GM12801 (cell line): Measurements from ENCODE around the gene ANKMY1.

Experiments used
- TF ChIP-seq, protein P1 (sequence below): IDR thresholded peaks from one replicate; pipeline ENCODE4 v1.5.1; 2011; ENCODE audit warnings: control low read depth; ENCODE audit not compliant: insufficient read length; ENCODE audit errors: extremely low read depth

The ANKMY1 gene

DNA sequence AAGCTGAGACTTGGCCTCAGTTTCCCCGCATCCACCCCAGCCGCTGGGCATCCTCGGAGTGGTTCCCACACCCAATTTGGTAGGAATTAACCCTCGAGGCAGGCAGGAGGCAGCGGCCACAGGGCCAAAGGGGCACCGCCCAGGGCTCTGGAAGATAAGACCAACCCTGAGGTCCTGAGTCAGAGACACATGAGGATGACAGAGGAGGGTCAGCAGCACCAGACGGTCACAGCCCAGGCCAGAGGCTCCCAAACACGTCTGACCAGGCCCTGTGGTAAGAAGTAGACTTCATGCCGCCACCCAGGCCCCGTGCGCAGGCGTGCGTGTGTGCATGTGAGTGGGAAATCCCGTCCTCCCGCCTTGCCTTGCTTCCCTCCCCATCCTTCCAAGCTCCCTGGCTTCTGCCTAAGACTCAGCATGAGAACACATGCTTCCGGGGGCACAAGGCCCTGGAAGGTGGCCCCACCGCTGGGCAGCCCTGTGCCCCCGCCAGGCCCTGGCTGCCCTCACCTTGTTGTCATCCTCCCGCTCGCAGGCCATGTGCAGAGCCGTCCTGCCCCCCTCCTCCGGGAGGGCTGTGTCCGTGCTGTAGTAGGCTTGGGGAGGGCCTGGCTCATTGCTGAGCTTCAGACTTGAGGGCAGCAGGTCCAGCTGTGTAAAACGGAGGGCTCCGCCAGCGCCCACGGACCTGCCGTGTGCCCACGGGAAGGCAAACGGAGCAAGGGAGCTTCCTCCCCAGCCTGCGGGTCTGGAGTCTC is 46.3 kb downstream of the ANKMY1 start:
- TF ChIP-seq, protein P1, sequence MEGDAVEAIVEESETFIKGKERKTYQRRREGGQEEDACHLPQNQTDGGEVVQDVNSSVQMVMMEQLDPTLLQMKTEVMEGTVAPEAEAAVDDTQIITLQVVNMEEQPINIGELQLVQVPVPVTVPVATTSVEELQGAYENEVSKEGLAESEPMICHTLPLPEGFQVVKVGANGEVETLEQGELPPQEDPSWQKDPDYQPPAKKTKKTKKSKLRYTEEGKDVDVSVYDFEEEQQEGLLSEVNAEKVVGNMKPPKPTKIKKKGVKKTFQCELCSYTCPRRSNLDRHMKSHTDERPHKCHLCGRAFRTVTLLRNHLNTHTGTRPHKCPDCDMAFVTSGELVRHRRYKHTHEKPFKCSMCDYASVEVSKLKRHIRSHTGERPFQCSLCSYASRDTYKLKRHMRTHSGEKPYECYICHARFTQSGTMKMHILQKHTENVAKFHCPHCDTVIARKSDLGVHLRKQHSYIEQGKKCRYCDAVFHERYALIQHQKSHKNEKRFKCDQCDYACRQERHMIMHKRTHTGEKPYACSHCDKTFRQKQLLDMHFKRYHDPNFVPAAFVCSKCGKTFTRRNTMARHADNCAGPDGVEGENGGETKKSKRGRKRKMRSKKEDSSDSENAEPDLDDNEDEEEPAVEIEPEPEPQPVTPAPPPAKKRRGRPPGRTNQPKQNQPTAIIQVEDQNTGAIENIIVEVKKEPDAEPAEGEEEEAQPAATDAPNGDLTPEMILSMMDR = no peak

DNA sequence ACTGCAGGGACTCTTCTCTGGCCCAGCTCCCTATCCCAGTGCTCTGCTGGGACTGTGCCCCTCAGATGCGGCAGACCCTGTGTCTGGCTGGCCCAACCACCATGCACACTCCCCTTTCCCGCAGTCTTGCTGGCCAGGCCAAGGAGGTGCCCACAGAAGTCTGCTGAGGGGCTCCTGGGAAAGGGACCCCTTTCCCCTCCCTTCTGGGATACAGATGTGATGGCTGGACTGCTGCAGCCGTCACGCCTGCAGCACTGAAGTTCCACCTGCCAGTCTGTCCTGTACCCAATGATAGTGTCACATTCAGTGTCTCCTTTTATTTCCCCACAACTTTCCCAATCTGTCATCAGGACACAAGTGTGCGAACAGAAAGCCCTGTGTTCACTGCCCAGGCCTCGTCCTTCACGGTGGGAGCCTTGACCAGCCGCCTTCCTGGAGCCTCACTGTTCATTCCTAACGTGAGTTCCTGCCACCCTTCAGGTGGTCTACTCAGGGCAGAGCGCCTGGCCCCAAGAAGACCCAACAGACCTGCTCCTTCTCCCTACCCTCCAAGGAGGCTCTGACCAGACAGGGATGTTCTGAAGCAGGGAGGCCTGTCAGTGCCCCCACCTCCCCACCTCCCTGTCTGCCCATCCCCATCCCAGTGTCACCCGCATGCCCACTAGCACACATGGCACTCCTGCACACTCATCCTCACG is 47.1 kb downstream of the ANKMY1 start:
- TF ChIP-seq, protein P1 = no peak

DNA sequence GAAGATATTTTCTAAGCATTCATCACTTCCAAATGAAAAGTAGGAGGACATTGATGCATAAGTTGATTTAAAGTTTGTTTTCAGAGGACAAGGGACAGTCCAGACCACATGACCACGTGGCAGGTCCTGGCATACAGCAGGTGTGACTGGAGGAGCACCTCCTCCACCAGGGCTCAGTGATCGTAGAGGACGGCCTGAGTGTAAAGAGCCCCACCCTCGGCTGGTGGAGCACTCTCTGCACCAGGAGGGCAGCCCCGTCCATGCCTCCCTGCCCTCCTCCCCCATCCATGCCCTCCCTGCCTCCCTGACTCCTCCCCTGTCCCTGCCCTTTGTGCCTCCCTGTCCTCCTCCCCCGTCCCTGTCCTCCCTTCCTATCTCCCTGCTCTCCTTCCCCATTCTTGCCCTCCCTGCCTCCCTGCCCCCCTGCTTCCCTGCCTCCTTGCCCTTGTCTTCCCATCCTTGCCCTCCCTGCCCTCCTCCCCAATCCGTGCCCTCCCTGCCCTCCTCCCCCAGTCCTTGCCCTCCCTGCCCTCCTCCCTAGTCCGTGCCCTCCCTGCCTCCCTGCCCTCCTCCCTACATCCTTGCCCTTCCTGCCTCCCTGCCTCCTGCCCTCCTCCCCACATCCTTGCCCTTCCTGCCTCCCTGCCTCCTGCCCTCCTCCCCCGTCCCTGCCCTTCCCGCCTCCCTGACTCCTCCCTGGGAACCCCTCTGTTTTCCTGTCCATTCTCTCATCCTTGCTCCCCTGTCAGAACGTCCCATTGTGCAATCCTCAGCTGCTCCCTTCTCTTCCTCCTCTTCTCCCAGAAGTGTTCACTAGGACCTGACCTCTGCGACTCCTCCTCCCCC is 47.9 kb downstream of the ANKMY1 start:
- TF ChIP-seq, protein P1 = no peak

DNA sequence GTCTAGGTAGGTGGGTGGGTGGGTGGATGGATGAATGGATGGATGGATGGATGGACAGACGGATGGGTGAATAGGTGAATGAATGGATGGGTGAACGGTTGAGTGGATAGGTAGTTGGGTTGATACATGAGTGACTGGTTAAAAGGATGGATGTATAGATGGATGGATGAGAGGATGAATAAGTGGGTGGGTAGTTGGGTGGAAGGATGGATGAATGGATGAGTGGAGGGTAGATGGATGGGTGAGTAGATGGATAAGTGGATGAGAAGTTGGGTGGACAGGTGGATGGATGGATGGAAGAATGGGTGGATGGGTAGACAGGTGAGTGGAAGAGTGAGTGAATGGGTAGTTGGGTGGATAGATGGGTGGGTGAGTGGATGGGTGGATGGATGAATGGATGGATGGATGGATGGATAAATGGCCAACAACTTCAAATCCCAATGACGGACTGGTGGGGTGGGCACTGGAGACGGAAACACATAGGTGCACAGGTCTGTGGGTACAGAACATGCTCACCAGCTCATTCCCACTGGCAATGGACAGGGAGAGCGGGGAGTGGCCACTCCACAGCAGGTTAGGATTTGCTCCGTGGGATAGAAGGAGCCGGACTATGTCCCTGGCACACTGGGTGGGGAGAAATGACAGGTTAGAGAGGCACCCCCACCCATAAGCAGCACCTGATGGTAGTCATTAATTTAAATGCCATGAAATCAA is 48.8 kb downstream of the ANKMY1 start:
- TF ChIP-seq, protein P1 = no peak

DNA sequence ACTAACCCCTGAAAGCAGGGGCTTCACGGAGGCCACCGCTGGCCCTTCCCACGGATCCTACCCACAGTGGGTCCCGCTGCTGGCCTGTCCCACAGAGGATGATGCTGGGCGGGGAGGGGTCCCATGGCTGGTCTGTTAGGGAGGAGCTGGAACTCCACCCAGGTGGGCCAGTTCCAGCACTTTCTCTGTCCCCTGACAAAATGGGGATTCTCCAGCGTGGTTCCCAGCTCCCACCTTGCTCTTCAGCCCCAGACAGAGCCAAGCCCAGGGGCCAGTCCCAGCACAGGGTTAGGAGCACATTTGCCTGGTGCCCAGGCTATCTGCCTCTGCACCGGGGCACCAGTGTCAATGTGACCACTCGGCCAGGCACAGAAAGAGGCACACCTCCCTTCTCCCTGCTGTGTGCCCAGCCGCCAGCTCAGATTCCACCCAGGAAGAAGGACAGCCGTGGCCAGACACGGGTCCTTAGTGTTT is 50.0 kb downstream of the ANKMY1 start:
- TF ChIP-seq, protein P1 = no peak

DNA sequence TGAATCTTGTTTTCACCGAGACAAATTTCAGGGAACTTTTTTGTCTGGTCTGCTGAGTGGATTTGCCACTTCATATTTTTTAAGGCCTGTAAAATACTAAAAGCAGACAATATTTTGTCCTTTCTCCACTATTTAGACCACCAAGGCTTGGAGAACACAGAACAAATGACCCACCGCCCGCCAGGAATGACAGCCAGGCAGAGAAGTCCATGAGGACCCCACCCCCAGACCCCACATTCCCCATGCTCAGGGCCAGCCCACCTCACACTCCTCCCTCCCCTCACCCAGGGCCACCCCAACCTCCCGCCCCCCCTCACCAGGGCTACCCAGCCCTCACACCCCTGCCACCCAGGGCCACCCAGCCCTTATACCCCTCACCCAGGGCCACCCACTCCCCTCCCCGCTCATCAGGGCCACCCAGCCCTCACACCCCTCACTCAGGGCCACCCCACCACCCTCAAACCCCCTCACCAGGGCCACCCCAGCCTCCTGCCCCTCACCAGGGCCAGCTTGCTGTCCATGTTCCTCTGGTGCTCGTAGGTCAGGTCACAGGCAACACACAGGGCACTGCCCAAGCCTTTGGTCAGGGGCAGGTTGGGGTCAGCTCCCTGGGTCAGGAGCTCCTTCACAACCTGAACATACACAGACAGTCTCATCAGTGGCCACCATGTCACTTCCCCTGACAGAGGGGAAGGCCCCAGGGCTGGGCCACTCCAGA is 50.6 kb downstream of the ANKMY1 start:
- TF ChIP-seq, protein P1 = no peak
